HG02763 (cell line): ENCODE results near the gene KRTAP5-5.

Source experiments
- ATAC-seq: cut with Tn5 transposase; IDR thresholded peaks from one replicate; pipeline ENCODE4 v1.9.1; 2021; ENCODE audit warnings: mild to moderate bottlenecking, moderate library complexity; ENCODE audit not compliant: unreplicated experiment

KRTAP5-5 gene

GRCh38 chr11:1674173-1675131, 44.9 kb downstream of the KRTAP5-5 start:
- ATAC-seq: no peak

GRCh38 chr11:1675536-1676228, 46.1 kb downstream of the KRTAP5-5 start:
- ATAC-seq: no peak

- ATAC-seq: no peak
These were observed 46.7 kb downstream of the KRTAP5-5 start for GRCh38 chr11:1676229-1676740.

GRCh38 chr11:1679881-1680280, 50.3 kb downstream of the KRTAP5-5 start:
- no peak for ATAC-seq
